Breast epithelium (tissue), 4 donors: Measurements from ENCODE around the gene ACTRT2. TPM values are rescaled to one million over a fixed set of nuclear protein-coding genes. Genes with fewer than 3 reads are reported as not detected.
A peak's percentile ranks its signal among the peaks of the same experiment; 100 is the strongest.

Experiments used
- DNase-seq, 2 donors: peaks; one replicate each; pipeline ENCODE4 v3.0.0-alpha.2; 2019; ENCODE audit warnings: low spot score in 2 of 2
- H3K27ac ChIP-seq, 2 donors: fragments of 200-600 bp; sonication (generic) in 1 of 2; one replicate each; pipeline ENCODE4 v1.5.1; 2016 to 2019; ENCODE audit warnings: mild to moderate bottlenecking in 1 of 2
- H3K27me3 ChIP-seq, 2 donors: fragments of 200-600 bp; sonication (generic) in 1 of 2; one replicate each; pipeline versions ENCODE4 v1.5.1 to v1.6.0; 2017 to 2019; ENCODE audit warnings: control low read depth in 1 of 2, mild to moderate bottlenecking in 1 of 2
- H3K36me3 ChIP-seq: fragments of 200-600 bp; one replicate; pipeline ENCODE4 v1.5.1; 2019
- H3K4me1 ChIP-seq, 2 donors: fragments of 200-600 bp; sonication (generic); one replicate each; pipeline ENCODE4 v1.5.1; 2016 to 2019; ENCODE audit warnings: control low read depth in 1 of 2
- H3K4me3 ChIP-seq, 3 donors: fragments of 200-600 bp; sonication (generic); 1 replicate in 2 of 3; 2 replicates in 1 of 3; pipeline ENCODE4 v1.5.1; 2016 to 2019; ENCODE audit warnings: mild to moderate bottlenecking in 3 of 3, moderate library complexity in 2 of 3
- H3K9me3 ChIP-seq, 2 donors: fragments of 200-600 bp; sonication (generic) in 1 of 2; one replicate each; pipeline ENCODE4 v1.5.1; 2016 to 2019; ENCODE audit warnings: control low read depth in 1 of 2
- POLR2A ChIP-seq: fragments of 450-650 bp; IDR thresholded peaks from one replicate; pipeline ENCODE4 v1.6.1; 2016; ENCODE audit warnings: antibody characterized with exemption, mild to moderate bottlenecking, moderate library complexity
- POLR2AphosphoS5 ChIP-seq, 3 donors: sonication (generic); formaldehyde crosslinking; IDR thresholded peaks; one replicate each; pipeline ENCODE4 v1.6.1; 2017; ENCODE audit warnings: antibody characterized with exemption in 3 of 3
- intact Hi-C: fragments of 100-400 bp; cut with DNase I; formaldehyde crosslinking; loops from one replicate; pipeline ENCODE4 v1.15.1; 2023; ENCODE audit warnings: low total_unique reads
- total RNA-seq, 3 donors: library from RNA; depleted of rRNA; stranded (reverse); fragments of >200 nt; gene quantifications; one replicate each; pipeline ENCODE4 v1.1.0, GENCODE V29; 2016
- TF ChIP-seq, protein P1 (sequence below), 3 donors: fragments of 450-650 bp; IDR thresholded peaks; one replicate each; pipeline ENCODE4 v1.5.1; 2016 to 2017; ENCODE audit warnings: antibody characterized with exemption in 3 of 3, mild to moderate bottlenecking in 3 of 3, moderate library complexity in 3 of 3

Gene ACTRT2
- total RNA-seq, 3 donors from 2014 or later: not detected

- H3K4me1 ChIP-seq: no peaks in the 10 kb centered on the region
Observed at GRCh38 chr1:2973601-2974593, 47.4 kb upstream of the ACTRT2 start.

DNA sequence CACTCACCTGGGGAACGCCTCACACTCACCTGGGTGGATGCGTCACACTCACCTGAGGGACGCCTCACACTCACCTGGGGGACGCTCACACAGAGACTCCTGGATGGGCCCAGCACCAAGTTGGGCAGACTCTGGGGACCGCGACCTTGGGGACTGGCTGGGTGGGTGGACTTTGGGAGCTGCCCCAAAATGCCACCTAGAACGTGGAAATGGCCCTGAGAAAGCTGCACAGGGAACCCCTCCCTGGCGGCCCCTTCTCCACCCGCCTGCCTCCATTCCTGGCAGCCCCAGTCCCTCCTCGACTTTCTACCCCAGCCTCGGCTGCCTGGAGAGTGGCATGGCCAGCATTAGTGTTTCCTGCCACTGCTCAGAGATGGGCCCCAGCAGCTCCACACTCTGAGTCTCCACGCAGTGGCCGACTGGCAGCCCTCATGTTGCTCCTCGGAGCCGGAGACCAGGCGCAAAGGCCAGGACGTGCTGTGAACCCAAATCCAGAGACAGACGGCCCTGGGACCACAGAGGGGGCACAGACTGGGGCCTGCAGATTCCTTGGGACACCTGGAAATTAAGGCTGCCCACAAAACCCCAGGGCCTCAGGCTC, 46.5 kb upstream of the ACTRT2 start:
- TF ChIP-seq, protein P1, sequence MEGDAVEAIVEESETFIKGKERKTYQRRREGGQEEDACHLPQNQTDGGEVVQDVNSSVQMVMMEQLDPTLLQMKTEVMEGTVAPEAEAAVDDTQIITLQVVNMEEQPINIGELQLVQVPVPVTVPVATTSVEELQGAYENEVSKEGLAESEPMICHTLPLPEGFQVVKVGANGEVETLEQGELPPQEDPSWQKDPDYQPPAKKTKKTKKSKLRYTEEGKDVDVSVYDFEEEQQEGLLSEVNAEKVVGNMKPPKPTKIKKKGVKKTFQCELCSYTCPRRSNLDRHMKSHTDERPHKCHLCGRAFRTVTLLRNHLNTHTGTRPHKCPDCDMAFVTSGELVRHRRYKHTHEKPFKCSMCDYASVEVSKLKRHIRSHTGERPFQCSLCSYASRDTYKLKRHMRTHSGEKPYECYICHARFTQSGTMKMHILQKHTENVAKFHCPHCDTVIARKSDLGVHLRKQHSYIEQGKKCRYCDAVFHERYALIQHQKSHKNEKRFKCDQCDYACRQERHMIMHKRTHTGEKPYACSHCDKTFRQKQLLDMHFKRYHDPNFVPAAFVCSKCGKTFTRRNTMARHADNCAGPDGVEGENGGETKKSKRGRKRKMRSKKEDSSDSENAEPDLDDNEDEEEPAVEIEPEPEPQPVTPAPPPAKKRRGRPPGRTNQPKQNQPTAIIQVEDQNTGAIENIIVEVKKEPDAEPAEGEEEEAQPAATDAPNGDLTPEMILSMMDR (IDR thresholded peaks at IDR 0.05): no peak
- TF ChIP-seq POLR2AphosphoS5 (IDR thresholded peaks at IDR 0.05) (no peak), POLR2A (no peak)
- Histone ChIP-seq H3K4me3 (no peak overlapping the region), H3K36me3 (no peaks in the 10 kb centered on the region), H3K27me3 (peaks cover 0 to 50% of the 10 kb centered on the region in 2 donors), H3K4me1 (no peaks in the 10 kb centered on the region), H3K27ac (no peak overlapping the region), H3K9me3 (no peaks in the 10 kb centered on the region)
- intact Hi-C loops: no loop called here
- DNase-seq: no peak

More at GRCh38 chr1:2973601-2974593, 47.4 kb upstream of the ACTRT2 start:
- Histone ChIP-seq H3K9me3 (no peaks in the 10 kb centered on the region), H3K27me3 (peaks cover 0 to 49% of the 10 kb centered on the region in 2 donors), H3K4me3 (no peak overlapping the region), H3K27ac (no peak overlapping the region), H3K36me3 (no peaks in the 10 kb centered on the region)
- DNase-seq: peak in 1 of 2 donors; percentile 33
- TF ChIP-seq POLR2AphosphoS5 (IDR thresholded peaks at IDR 0.05): no peak
- no peak for TF ChIP-seq POLR2A
- TF ChIP-seq, protein P1 (IDR thresholded peaks at IDR 0.05): no peak
- intact Hi-C loops: no loop called here

- intact Hi-C loops: no loop called here
- Histone ChIP-seq H3K9me3 (no peaks in the 10 kb centered on the region), H3K36me3 (no peaks in the 10 kb centered on the region), H3K4me3 (no peak overlapping the region), H3K27ac (no peak overlapping the region), H3K4me1 (no peaks in the 10 kb centered on the region), H3K27me3 (peaks cover 0 to 53% of the 10 kb centered on the region in 2 donors)
- TF ChIP-seq, protein P1 (IDR thresholded peaks at IDR 0.05): no peak
- TF ChIP-seq POLR2AphosphoS5 (IDR thresholded peaks at IDR 0.05) (no peak), POLR2A (no peak)
- DNase-seq: no peak
Observed at GRCh38 chr1:2975466-2976179, 45.6 kb upstream of the ACTRT2 start.

DNA sequence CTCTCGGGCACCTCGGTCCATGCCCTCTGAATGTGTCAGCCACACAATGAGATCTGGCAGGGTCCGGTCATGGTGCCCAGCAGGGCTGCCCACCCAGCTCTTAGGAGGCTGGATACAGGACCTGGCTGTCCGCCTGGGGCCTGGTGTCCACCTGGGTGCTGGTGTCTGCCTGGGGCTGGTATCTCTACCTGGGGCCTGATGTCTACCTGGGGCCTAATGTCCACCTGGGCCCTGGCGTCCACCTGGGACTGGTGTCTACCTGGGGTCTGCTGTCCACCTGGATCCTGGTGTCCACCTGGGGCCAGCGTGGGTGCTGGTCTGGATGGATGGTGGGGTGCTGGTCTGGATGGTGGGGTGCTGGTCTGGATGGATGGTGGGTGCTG, 45.1 kb upstream of the ACTRT2 start:
- no peak overlapping the region for H3K27ac ChIP-seq
- H3K27me3 ChIP-seq: peaks cover 0 to 50% of the 10 kb centered on the region in 2 donors
- no peaks in the 10 kb centered on the region for H3K9me3 ChIP-seq
- intact Hi-C loops: no loop called here
- H3K4me1 ChIP-seq: no peaks in the 10 kb centered on the region
- no peaks in the 10 kb centered on the region for H3K36me3 ChIP-seq
- no peak overlapping the region for H3K4me3 ChIP-seq
- TF ChIP-seq, protein P1 (IDR thresholded peaks at IDR 0.05): no peak
- no peak for TF ChIP-seq POLR2AphosphoS5 (IDR thresholded peaks at IDR 0.05)
- no peak for TF ChIP-seq POLR2A
- no peak for DNase-seq
